ENCODE data around the gene FHIT.

Gene FHIT

GRCh38 chr3:59709702-59710553 is 1541.3 kb downstream of the FHIT start:
- DNase-seq = no peak

- no peak for DNase-seq
Measured at GRCh38 chr3:59708202-59708601, 1543.0 kb downstream of the FHIT start.

GRCh38 chr3:59704292-59704691 is 1547.0 kb downstream of the FHIT start:
- DNase-seq = no peak

- no peak for DNase-seq
Measured at GRCh38 chr3:59699648-59700320, 1551.5 kb downstream of the FHIT start.

All from EL (cell line).